Motor neuron (in vitro differentiated cells): ENCODE measurements around the gene OVOL1. TPM values are rescaled to one million over a fixed set of nuclear protein-coding genes. Genes with fewer than 3 reads are reported as not detected.
"Not testable (repeated sequence)": the region's sequence is repeated elsewhere in the genome, so short reads cannot be mapped to it uniquely, and the experiment has no call there.

Experiments
- ATAC-seq, 8 experiments: fragments of 200-7000 bp; cut with Tn5 transposase; replicated peaks in 6 of 8; 2 replicates each; pipeline ENCODE4 v1.8.0; 2021; ENCODE audit warnings: mild to moderate bottlenecking in 8 of 8, moderate library complexity in 8 of 8
- H3K27ac ChIP-seq, 2 donors: fragments of 250-450 bp; sonication (Bioruptor Pico); 2 replicates each; pipeline ENCODE4 v1.9.0; 2021; ENCODE audit warnings: antibody characterized with exemption in 2 of 2, mild to moderate bottlenecking in 2 of 2, moderate library complexity in 1 of 2
- H3K4me1 ChIP-seq, 2 donors: fragments of 250-450 bp; sonication (Bioruptor Pico); replicated peaks in 1 of 2; 2 replicates each; pipeline ENCODE4 v1.6.1; 2021; ENCODE audit warnings: antibody characterized with exemption in 2 of 2, mild to moderate bottlenecking in 2 of 2, moderate library complexity in 1 of 2
- H3K4me3 ChIP-seq, 5 donors: fragments of 250-450 bp; sonication (Bioruptor Pico); 2 replicates each; pipeline ENCODE4 v1.9.0; 2021; ENCODE audit warnings: antibody characterized with exemption in 5 of 5, mild to moderate bottlenecking in 5 of 5, moderate library complexity in 4 of 5
- WGBS, 10 experiments: fragments of 450-650 bp; shearing (Covaris generic); methylation state at CpG; one replicate each; pipeline ENCODE4 v1.0.0; 2022; 5-methylcytosine and 5-hydroxymethylcytosine counted together
- in situ Hi-C, 9 experiments: fragments of 400-800 bp; cut with MboI; loops; one replicate each; pipeline ENCODE4 v1.15.0; 2021; ENCODE audit warnings: low sequenced_read_pairs in 9 of 9, low pct_unique_long_range_greater_than_20kb in 2 of 9; ENCODE audit not compliant: unreplicated experiment in 9 of 9
- total RNA-seq, 8 experiments: library from RNA; unstranded; fragments of 300-600 nt; gene quantifications; 2 replicates each; pipeline versions ENCODE4 v1.2.3 to v1.2.4, GENCODE V29; 2022

OVOL1 gene
- total RNA-seq, 8 experiments from 2014 or later: 0.05 to 0.85 (median 0.21) TPM; not detected in 3

DNA sequence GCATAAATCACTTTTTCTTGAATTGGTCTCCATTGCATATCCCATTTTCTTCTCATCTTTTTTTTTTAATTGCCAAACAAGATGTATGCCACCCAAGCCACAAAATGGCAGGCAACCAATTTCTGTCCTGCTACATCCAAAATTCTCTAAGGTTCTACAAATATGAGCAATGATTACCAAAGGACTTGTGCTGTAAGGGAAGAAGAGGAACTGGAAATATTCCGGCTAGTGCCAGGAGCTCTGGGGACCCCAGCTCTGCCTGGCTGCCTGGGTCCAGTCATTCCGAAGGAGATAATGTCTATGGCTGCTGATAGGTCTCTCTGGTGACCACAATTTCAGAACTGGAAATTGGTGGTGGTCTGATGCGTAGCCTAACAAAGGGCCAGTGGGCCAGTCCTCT, 29.8 kb downstream of the OVOL1 start:
- in situ Hi-C loops: loop anchor here in 2 of 9 experiments (25.0 kb wide), 1 partner anchor 104 kb away; the partner anchor contains the start of genes KAT5 (in 2 of the 2) and RNASEH2C (in 2 of the 2)
- Histone ChIP-seq H3K4me3 (no peak overlapping the region), H3K27ac (no peak overlapping the region), H3K4me1 (peaks cover 0 to 3% of the 10 kb centered on the region in 2 donors)
- WGBS, 10 experiments: 80 to 100% (median 98%) methylated on average over 1 to 3 of the region's 3 CpGs; no CpG with 5 or more reads in 4 of the 10 experiments
- no peak for ATAC-seq

- 19 to 67% (median 55%) methylated on average over 2 to 4 of the region's 5 CpGs for WGBS, 10 experiments
- no peak for ATAC-seq
- Histone ChIP-seq H3K4me1 (peaks cover 0 to 3% of the 10 kb centered on the region in 2 donors), H3K4me3 (peak overlapping the region; percentile 39 to 79 (median 58)), H3K27ac (no peak overlapping the region)
- in situ Hi-C loops: loop anchor here in 2 of 9 experiments (25.0 kb wide), 1 partner anchor 105 kb away; the partner anchor contains the start of genes KAT5 (in 2 of the 2) and RNASEH2C (in 2 of the 2)
These were observed 30.5 kb downstream of the OVOL1 start for GRCh38 chr11:65817312-65817834.

- in situ Hi-C loops: loop anchor here in 2 of 9 experiments (25.0 kb wide), 1 partner anchor 106 kb away; the partner anchor contains the start of genes KAT5 (in 2 of the 2) and RNASEH2C (in 2 of the 2)
- ATAC-seq: peak; percentile 86 to 94 (median 89)
- Histone ChIP-seq H3K4me3 (peak overlapping the region; percentile 39 to 79 (median 58)), H3K27ac (peak overlapping the region in 1 of 2 donors; percentile 68), H3K4me1 (peaks cover 0 to 3% of the 10 kb centered on the region in 2 donors)
- 0 to 32% (median 0%) methylated on average over 1 to 17 of the region's 74 CpGs; no CpG with 5 or more reads in 4 of the 10 experiments for WGBS, 10 experiments
These were observed 31.2 kb downstream of the OVOL1 start for GRCh38 chr11:65817835-65818680.

GRCh38 chr11:65821107-65821506, 34.2 kb downstream of the OVOL1 start:
- in situ Hi-C loops: loop anchor here in 3 of 9 experiments (10.0 to 25.0 kb wide), 2 partner anchors 106 to 109 kb away; partner anchors contain the start of genes KAT5 (in 3 of the 3) and RNASEH2C (in 2 of the 3)
- WGBS, 10 experiments: 29 to 60% (median 45%) methylated on average over 1 to 7 of the region's 8 CpGs; no CpG with 5 or more reads in 5 of the 10 experiments
- no peak overlapping the region for H3K4me3 ChIP-seq
- H3K27ac ChIP-seq: no peak overlapping the region
- no peak for ATAC-seq
- peaks cover 0 to 3% of the 10 kb centered on the region in 2 donors for H3K4me1 ChIP-seq

- Histone ChIP-seq H3K27ac (no peak overlapping the region), H3K4me1 (no peaks in the 10 kb centered on the region), H3K4me3 (no peak overlapping the region)
- in situ Hi-C loops: loop anchor here in 3 of 9 experiments (10.0 to 25.0 kb wide), 2 partner anchors 108 to 111 kb away; partner anchors contain the start of genes KAT5 (in 3 of the 3) and RNASEH2C (in 2 of the 3)
- 40 to 100% (median 64%) methylated on average over 2 to 11 of the region's 15 CpGs for WGBS, 10 experiments
- ATAC-seq: no peak
These were observed 36.1 kb downstream of the OVOL1 start for GRCh38 chr11:65822776-65823528.

- H3K4me3 ChIP-seq: no peak overlapping the region
- in situ Hi-C loops: loop anchor here in 1 of 9 experiments (10.0 kb wide), 1 partner anchor 112 kb away; the partner anchor contains the start of gene KAT5
- no peak overlapping the region for H3K27ac ChIP-seq
- no peaks in the 10 kb centered on the region for H3K4me1 ChIP-seq
- 60 to 92% (median 79%) methylated on average over 1 to 7 of the region's 8 CpGs; no CpG with 5 or more reads in 1 of the 10 experiments for WGBS, 10 experiments
- no peak for ATAC-seq
These were observed 40.3 kb downstream of the OVOL1 start for GRCh38 chr11:65826984-65827735.

GRCh38 chr11:65829459-65829858, 42.6 kb downstream of the OVOL1 start:
- Histone ChIP-seq H3K27ac (no peak overlapping the region), H3K4me3 (no peak overlapping the region), H3K4me1 (peaks cover 1 to 6% of the 10 kb centered on the region in 2 donors)
- ATAC-seq: no peak
- WGBS, 10 experiments: 0 to 80% (median 25%) methylated on average over 1 to 3 of the region's 4 CpGs; no CpG with 5 or more reads in 4 of the 10 experiments
- in situ Hi-C loops: loop anchor here in 1 of 9 experiments (10.0 kb wide), 1 partner anchor 115 kb away; the partner anchor contains the start of gene KAT5

DNA sequence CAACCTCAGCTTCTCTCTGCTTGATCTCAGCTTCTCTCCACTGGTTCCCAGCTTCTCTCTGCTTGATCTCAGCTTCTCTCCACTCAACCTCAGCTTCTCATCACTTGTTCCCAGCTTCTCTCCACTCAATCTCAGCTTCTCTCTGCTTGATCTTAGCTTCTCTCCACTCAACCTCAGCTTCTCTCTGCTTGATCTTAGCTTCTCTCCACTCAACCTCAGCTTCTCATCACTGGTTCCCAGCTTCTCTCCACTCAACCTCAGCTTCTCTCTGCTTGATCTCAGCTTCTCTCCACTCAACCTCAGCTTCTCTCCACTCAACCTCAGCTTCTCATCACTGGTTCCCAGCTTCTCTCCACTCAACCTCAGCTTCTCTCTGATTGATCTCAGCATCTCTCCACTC, 45.4 kb downstream of the OVOL1 start:
- H3K27ac ChIP-seq, ATAC-seq, in situ Hi-C loops, H3K4me3 ChIP-seq: not testable (repeated sequence)
- H3K4me1 ChIP-seq: peaks cover 4 to 11% of the 10 kb centered on the region in 2 donors

DNA sequence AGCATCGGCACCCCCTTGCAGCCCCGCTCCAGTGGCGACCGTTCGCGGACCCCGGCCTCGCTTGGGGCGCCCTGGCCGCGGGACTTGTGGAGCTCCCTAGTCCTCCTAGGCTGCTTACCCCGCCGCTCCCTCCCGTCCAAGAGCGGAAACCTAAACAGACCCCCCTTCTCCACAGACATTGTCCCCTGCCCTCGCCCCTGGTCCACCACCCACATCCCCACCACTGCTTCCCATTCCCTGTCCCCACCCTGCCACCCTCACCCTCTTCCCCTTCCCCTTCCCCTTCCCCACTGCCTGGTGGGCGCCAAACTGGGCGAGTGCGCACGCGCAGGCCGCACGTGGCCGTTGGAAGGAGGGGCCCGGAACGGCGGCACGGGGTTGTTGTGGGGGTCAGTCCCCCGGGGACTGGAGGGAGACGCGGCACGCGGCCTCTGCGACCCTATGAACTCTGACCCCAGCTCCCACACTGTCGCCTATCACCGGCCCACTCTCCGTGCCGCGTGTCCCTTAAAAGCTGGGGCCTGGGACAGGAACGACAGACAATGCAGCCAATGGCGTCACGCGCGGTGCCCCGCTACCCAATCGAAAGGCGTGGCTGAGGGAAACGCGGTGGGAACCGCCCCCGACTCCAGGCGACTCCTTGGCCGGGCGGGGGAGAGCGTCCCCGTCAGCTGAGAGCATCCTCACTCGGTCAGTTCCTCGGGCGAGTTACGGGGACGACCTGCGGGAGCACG, 46.6 kb downstream of the OVOL1 start, which contains the start of gene SNX32:
Gene SNX32 (plus strand): TSS at position 667 of the 734 bp plus-strand sequence. CDS start 103 bp downstream, outside the sequence.
- ATAC-seq: peak; percentile 98 to 100 (median 99)
- 0 to 7% (median 3%) methylated on average over 3 to 12 of the region's 63 CpGs; no CpG with 5 or more reads in 6 of the 10 experiments for WGBS, 10 experiments
- Histone ChIP-seq H3K4me3 (peak within 1 kb of the TSS; percentile 52 to 72 (median 67)), H3K27ac (peak within 1 kb of the TSS in 1 of 2 donors; percentile 32), H3K4me1 (peaks cover 4 to 11% of the 10 kb centered on the region in 2 donors)
- in situ Hi-C loops: no loop called here

DNA sequence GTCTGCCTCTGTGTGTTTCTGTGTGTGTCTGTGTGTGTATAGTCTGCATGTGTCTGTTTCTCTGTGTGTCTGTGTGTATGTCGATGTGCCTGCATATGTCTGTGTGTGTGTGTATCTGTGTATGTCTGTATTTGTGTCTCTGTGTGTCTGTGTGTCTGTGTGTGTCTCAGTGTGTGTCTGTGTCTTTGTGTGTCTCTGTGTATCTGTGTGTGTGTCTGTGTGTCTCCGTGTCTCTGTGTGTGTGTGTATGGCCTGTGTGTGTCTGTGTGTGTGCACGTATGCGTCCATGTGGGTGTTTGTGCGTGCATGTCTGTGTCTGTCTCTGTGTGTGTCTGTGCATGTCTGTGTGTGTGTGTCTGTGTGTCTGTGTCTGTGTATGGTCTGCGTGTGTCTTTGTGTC, 47.3 kb downstream of the OVOL1 start:
- in situ Hi-C loops: no loop called here
- WGBS, 10 experiments: 0 to 20% (median 0%) methylated on average over 1 to 4 of the region's 6 CpGs; no CpG with 5 or more reads in 7 of the 10 experiments
- H3K27ac ChIP-seq: no peak overlapping the region
- peaks cover 4 to 11% of the 10 kb centered on the region in 2 donors for H3K4me1 ChIP-seq
- ATAC-seq: peak in 2 of 8 experiments; percentile 8 to 26
- peak overlapping the region; percentile 52 to 72 (median 67) for H3K4me3 ChIP-seq

GRCh38 chr11:65842144-65842543, 55.3 kb downstream of the OVOL1 start:
- in situ Hi-C loops: no loop called here
- Histone ChIP-seq H3K4me1 (no peaks in the 10 kb centered on the region), H3K4me3 (no peak overlapping the region), H3K27ac (no peak overlapping the region)
- 0 to 100% (median 77%) methylated on average over 1 to 3 of the region's 4 CpGs; no CpG with 5 or more reads in 4 of the 10 experiments for WGBS, 10 experiments
- ATAC-seq: peak in 3 of 8 experiments; percentile 9 to 88 (median 80)
